Keratinocyte (primary cell): ENCODE results near the gene ABHD15.

ENCODE experiments used
- CTCF ChIP-seq, 3 experiments: IDR thresholded peaks in 1 of 3; conservative IDR thresholded peaks in 1 of 3; optimal IDR thresholded peaks in 1 of 3; 2 replicates in 2 of 3; 3 replicates in 1 of 3; pipeline versions ENCODE3 to v1.5.1; 2011; ENCODE audit warnings: low read length in 3 of 3, mild to moderate bottlenecking in 3 of 3, moderate library complexity in 2 of 3, control low read depth in 1 of 3, inconsistent platforms in 1 of 3; ENCODE audit not compliant: insufficient read depth in 2 of 3; ENCODE audit errors: extremely low read depth in 1 of 3
- EZH2 ChIP-seq: IDR thresholded peaks from one replicate; pipeline ENCODE4 v1.6.1; 2012; ENCODE audit warnings: inconsistent platforms, mild to moderate bottlenecking, low read length, moderate library complexity

- TF ChIP-seq CTCF (optimal IDR thresholded peaks at IDR 0.05 in 1 of 3, IDR thresholded peaks at IDR 0.05 in 1 of 3, conservative IDR thresholded peaks at IDR 0.05 in 1 of 3; ENCODE audit: extremely low read depth in 1 of 3, insufficient read depth in 2 of 3, low read length in 3 of 3), result no peak
- TF ChIP-seq EZH2, result no peak
Measured at GRCh38 chr17:29597361-29598172, 30.7 kb upstream of the ABHD15 start.
